GM18502 (cell line): ENCODE measurements around the gene MAP2K3.
"Not testable (repeated sequence)": the region's sequence is repeated elsewhere in the genome, so short reads cannot be mapped to it uniquely, and the experiment has no call there.

ENCODE experiments used
- ATAC-seq: cut with Tn5 transposase; IDR thresholded peaks from one replicate; pipeline ENCODE4 v1.9.1; 2021; ENCODE audit warnings: mild to moderate bottlenecking; ENCODE audit not compliant: unreplicated experiment, poor library complexity

The MAP2K3 gene

DNA sequence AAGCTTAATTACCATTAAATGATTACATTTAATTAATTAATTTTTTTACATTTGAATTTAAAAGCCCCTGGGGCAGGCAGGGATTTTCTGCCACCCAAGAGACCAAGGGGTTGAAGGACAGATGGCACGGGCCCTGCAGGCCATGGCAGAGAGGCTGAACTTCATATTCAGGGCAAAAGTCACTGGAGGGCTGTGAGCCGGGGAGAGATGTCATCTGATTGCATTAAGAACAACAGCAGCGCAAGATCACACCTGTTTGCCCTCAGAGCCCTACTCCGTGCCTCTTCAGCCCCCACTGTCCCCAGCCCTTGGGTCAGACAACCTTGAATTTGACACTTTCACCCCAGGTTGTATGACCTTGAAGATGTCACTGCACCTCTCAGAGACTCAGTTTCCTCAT, 35.9 kb downstream of the MAP2K3 start:
- not testable (repeated sequence) for ATAC-seq

DNA sequence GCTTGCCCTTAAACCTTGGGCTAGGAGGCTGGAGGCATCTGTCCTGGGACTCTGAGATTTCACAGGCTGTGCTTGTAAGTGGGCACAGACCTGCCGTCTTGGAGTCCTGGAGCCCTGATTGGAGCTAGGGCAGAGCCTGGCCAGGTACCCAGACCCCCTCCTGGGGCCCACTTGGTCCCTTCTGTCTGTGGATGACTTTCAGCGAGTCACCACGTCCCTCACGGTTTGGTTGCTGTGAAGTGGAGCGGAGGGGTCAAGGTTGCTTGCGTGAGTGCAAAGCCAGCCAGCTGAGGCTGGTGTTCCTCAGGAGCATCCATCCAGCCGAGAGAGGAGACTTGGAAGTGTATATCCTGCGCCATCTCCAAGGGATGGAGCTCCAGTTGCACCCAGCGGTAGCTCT, 36.5 kb downstream of the MAP2K3 start:
- ATAC-seq, result not testable (repeated sequence)

DNA sequence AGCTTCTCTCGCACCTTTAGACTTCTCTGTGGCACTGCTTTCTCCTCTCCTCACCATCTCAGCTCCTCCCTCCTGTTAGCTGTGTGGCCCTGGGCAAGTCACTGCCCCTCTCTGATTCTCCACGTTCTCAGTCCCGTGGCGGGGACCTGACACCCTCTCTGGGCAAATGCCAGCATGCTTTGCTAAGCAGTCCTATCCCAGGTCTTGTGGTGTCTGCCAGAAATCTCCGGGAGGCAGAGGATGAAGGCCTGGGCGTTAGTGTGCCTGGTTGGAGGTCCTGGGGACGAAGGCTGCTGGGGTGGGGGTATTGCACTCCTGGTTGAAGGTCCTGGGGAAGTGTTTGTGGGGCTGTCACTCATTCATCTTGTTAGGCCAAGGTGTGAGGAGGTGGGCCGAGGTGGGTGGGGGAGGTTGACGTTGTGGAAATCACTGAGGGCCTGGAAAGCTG, 37.3 kb downstream of the MAP2K3 start:
- not testable (repeated sequence) for ATAC-seq

DNA sequence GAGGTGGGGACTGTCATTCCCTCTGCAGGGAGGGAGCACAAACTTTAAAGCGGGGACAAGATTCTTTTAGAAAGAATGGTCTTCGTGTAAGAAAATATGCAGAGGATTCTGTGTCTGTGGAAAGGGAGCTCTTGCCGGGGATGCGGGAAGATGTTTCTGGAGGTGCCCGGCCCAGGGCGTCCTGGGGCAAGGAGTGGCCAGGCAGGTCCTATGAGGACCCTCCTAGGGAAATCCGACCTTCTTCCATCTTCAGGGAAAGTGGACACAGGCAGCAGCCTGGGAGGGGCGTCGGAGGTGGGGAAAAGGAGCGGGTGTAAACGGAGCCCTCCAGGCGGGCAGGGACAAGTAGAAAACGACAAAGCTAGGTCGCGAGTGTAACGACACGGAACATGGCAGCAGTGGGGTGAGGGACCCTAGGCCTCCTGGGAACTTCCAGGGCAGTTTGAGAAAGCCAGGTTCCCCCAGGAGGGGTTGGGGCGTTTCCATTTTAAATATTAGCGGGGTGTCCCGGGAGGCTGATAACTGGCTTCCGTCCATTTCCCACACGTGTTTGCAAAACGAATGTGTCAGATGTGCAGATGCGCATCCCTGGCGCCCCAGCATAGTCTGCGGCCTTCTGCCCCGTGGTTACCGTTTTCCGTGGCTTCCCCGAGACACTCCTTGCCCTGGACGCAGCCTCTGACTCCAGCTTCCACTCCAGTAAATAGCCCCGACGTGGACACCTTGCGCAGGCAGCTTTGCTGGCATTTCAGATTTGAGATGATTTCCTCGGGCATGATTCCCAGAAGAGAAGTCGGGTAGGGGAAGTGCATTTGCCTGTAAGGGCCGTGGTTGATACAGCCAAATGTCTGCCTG, 39.0 kb downstream of the MAP2K3 start:
- not testable (repeated sequence) for ATAC-seq

DNA sequence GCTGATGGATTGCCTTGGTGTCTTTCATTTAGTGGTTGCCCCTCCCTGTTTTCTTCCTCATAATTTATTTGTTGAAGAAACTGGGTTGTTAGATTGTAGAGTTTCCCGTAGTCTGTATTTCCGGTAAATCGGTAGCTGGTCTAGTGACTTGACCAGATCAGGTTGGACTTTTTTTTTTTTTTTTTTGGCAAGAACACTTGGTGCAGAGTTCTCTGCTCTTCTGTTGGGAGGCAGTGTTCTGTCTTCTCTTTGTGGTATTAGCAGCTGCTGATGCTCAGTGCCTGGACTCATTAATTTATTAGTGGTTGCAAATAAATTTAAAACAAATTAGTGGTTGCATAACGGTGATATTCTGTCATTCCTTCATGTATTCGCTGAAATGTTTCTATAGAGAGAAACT, 40.2 kb downstream of the MAP2K3 start:
- not testable (repeated sequence) for ATAC-seq

DNA sequence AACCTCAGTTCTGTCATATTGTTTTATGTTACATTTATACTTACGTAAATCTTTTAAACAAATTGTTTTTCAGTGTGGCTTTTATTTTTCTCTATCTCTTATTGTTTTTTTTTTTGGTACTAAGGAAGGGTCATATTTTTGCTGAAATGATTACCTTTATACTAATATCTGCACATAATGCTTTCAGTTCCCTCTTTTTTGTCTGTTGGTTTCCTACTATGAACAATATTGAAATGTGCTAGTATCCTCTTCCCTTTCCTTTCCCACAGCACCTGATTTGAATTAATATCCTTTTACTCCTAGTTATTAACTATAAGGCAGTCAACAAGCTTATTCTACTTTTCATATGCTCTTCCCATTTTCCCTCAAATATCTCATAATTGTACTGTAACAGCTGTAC, 43.4 kb downstream of the MAP2K3 start:
- ATAC-seq, result peak; percentile 62

DNA sequence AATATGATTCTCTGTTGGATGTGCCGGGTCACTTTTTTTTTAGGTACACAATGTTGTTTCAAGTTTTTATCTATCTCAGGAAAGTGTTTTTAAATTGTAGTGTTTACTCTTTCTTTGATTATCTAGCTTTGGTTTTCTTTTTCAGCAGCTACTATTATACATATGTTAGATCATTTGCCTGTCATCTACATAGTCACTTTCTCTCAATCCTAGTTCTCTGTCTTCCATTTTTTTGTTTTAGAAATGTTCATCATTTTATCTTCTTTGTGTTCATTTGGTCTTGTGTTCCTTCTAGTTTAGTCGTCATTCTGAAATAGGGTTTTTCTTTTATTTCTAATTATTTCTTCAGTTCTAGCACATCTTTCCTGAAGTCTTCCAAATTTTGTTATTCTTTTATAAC, 44.3 kb downstream of the MAP2K3 start:
- ATAC-seq, result not testable (repeated sequence)

DNA sequence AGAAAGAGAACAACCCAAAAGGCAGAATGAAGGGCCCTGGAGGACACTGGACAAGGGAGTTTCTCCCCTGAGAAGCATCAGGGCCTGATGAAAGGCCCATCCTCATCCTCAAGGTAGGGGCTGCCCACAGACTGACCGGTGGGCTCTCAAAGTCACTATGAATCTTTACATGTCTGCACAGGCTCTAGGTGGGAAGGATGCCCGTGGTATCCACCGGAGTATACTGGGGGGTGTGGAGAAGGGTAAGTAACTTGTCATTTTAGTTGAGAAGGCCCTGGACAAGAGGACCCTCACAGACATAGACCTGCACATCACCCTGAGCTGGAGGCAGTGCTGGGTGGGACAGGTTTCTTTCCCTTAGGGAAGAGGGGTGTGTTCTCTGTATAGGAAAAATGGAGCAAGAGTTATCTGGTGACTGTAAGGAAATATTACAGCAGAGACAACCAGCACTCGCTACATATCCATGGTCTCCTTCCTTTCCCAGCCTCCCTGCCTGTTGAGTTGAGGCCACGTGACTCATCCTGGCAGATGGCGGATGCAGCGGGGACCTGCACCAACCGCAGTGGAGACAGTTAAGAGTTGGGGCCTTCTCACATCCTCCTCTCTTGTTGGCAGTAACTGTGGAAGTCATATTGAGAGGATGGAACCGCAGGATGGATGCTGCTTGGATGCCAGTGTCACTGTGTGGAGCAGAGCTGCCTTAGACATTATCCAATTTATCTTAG, 46.1 kb downstream of the MAP2K3 start:
- no peak for ATAC-seq

DNA sequence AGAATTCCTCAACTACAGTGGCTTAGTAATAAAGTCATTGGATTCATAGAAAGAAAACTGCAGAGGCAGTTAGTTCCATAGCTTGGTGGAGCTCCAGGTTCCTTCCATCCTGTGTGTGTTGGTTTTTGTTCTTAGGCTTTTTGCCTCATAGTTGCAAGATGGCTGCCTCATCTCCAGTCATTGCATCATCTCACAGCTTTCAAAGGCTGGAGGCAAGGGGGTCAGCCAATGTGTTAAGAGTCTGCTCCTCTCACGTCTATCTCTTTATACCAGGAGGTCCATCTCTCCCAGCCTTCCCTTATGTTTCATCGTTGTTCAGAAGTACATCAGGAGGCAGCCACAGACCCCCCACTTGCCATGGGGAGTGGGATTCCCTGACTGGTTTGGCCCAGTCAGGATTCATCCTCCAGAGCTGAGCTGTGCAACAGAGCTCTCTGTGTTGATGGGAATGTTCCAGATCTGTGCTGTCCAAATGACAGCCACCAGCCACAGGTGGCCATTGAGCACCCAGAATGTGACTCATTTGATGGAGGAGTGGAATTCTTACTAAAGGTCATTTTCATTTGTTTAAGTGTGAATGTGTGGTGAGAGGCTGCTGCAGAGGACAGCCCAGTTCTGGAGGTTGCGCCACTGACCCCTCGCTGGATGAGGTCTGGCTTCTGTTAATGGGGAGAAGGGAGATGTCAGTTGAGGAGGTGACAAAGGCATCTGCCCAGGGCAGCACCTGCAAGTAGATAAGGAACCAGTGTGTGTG, 52.2 kb downstream of the MAP2K3 start:
- not testable (repeated sequence) for ATAC-seq

DNA sequence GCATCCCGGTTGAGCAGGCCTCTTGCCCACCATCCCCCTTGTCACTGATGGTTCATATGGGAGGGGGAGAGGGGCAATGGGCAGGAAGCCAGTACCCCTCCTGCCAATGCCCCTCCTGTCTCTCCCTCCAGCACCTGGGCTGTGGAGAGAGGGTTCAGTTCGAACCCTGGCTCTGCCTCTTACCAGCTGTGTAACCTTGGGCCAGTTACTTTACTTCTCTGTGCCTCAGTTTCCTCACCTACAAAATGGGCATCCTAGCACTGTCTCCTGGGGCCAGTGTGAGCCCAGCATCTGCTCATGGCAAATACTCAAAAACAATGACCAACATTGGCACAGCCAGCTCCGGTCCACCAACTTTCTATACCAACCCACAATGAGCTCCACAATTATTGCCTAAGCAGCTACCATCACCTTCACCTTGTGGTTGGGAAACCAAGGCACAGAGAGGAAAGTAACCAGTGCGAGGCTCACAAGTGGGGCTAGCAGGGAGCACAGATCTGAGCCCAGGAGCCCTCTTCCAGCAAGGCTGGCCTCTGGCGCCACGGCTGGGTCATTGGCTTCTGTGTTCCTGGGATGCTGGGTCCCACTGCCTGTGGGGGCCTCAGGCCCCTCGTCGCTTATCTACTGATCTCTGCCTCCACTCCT, 53.6 kb downstream of the MAP2K3 start:
- not testable (repeated sequence) for ATAC-seq

DNA sequence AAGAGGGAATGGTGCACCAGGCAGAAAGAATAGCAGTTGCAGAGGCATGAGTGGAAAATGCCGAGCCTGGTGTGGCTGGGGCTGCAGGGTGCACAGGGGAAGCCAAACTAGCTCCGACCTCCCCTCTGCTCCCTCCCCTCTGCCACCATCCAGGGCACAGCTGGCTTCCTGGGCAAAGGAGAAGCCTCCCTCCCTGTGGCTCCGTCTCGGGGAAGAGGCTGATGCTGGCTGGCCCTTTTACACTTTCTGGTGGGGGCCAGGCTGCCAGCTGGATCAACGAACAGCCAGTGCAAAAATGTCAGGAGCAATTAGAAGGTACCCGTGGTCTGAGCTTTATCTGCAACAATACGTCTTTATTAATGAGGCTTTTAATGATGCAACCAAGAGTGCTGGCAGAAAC, 54.5 kb downstream of the MAP2K3 start:
- no peak for ATAC-seq

DNA sequence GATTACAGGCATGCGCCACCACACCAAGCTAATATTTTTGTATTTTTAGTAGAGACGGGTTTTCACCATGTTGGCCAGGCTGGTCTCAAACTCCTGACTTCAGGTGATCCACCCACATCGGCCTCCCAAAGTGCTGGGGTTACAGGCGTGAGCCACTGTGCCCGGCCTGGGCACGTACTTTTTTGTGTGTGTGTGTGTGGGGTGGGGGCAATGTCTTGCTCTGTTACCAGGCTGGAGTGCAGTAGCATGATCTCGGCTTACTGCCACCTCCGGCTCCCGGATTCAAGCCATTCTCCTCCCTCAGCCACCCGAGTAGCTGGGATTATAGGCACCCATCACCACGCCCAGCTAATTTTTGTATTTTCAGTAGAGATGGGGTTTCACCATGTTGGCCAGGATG, 55.1 kb downstream of the MAP2K3 start:
- not testable (repeated sequence) for ATAC-seq

DNA sequence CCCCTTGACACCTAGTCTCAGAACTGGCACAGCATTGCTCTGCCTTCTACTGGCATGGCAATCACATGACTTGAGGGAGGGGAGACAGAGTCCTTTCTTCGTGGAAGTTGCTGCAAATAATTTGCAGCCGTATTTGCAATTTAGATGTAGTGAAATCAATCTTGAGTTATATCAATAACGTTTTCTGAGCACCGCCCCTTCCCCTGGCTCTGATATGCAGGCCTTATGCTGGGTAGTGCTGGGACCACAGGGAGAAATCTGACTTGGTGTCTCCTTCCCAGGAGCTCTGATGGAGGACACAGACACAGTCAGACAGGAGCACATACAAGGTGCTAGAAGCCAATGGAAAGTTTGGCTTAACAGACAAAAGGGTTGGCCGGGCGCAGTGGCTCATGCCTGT, 55.9 kb downstream of the MAP2K3 start:
- ATAC-seq, result not testable (repeated sequence)

DNA sequence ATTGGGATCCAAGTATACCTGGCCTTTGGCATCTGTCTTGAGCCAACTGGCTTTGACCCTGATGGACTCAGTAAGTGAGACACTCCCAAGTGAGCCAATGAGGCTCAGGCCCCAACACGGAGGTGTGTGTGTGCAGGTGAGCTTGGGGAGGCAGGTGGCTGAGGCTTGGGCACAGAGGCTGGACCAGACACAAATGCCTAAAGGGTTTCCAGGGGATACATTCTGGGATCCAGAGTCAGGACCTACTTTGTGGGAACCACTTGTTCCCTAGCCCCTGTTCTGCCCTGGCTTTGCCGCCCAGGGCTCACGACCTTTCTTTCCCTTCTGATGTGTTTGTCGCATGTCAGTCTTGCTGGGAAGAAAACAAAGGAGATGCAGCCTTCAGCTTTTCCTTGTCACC, 56.8 kb downstream of the MAP2K3 start:
- ATAC-seq, result not testable (repeated sequence)

DNA sequence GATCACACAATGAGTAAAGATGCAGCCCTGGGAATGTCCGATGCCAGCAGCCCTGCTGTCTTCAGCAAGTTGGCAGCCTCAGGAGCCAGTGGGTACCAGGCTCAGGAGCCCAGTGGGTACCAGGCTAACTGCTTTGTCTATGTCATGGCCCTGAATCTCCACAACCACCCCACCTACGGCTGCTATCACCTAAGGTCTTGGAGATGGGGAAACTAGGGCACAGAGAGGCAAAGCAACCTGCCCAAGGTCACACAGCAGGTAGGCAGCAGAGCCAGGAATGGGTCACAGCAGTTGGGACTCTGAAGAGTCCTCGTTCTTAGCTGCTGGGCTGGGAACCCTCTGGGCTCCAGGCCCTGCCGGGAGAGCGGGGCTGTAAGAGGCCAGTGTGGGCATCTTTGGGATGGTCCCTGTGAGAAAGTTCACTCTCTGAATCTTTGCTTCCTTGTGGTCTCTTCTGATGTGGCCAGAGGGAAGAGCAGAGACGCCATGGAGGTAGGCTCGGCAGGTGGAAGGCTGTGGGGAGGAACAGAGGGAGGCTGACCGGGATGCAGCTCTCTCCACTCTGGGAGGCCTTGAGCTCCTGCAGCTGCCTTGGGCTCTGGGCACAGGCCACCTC, 57.5 kb downstream of the MAP2K3 start:
- ATAC-seq, result not testable (repeated sequence)

DNA sequence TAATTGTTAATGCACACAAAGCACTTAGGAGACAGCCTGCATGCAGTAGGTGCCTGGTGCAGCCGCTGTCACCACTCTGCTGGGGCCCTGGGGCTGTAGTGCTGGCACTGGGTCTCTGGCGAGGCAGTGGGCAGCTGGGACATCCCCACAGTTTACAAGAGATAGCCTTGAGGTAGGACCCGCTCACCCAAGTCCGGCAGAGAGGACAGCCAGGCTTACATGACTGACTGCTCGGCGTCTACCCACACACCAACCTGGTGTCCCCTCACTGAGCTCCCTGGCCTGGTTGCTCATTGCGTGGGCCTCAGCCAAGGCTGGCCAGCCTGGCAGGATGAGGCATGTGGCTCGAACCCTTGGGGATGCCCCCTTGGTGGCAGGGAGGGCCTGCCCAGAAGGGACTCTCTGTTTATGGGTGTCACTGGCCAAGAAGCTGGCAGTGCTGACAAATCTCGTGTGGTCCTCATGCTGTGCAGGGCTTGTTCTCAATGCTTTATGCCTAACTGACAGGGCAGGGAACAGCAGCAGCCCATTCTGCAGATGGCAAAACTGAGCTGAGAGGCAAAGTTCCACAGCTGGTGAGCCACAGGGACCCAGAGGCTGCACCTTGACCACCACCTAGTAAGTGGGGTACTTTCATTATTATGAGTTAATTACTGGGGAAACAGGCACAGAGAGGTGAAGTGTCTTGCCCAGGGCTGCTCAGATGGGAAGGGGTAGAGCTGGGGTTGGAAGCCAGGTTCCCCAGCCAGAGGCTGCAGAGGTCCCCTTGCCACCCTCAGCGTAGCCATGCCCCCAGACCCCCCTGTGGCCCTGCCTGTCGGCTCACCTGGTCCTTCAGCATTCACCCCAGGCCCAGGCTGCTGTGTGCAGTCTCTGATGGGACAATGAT, 58.8 kb downstream of the MAP2K3 start:
- not testable (repeated sequence) for ATAC-seq

DNA sequence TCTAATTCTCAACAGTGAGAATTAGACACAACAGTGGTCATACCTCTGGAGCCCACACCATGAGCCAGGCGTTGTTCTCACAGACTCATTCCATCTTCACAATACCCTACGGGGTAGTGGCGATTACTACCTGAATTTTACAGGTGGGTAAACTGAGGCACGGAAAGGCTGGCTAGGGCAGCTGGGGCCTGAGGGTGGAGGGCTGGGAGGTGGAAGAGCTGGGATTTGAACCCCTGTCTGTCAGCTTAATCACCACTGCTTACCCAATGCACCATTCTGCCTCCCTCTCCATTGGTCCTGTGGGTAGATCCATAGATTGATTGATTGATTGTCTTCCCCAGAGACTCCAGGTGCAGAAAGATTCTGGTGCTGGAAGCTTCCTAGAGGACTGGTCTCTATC, 60.3 kb downstream of the MAP2K3 start:
- ATAC-seq, result not testable (repeated sequence)

DNA sequence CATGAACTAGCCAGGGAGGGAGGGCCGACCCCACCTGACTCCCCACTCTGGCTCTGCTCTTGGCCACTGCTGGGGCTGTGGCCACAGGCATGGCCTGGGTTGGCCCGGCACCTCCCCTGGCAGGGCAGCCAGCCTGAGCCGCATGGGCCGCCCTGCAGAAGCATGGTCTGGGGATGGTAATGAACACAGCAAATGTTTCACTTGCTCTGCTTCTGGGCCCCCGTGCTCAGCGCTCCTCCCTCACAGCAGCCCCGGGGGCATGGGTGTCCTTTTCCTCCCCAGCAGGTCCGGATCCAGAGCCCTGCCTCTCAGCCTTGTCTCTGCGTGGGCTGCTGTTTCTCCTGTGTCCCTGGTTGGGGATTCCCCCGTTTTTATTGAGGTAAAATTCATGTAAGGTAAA, 60.7 kb downstream of the MAP2K3 start:
- ATAC-seq, result no peak

DNA sequence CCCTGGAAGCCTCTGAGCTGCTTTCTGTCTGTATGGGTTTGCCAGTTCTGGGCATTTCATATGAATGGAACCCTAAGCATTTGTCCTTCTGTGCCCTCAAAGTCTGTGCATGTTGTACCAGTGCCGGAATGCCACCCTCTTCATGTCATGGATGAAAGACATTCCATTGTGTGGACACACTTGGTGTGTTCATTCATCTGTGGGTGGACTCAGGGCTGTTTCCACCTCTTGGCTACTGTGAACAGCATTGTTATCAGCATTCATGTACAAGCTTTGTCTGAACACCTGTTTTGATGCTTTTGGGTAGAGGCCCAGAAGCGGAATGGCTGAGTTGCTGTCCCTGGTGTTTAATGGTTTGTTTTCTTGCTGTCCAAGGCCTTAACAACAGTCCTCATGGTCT, 61.6 kb downstream of the MAP2K3 start:
- ATAC-seq, result not testable (repeated sequence)
